WERI-Rb-1 (cell line): ENCODE data around the gene SETD3.
A peak's percentile ranks its signal among the peaks of the same experiment; 100 is the strongest.

Source experiments
- DNase-seq: peaks from one replicate; pipeline ENCODE4 v3.0.0-alpha.2; 2020
- H3K27ac ChIP-seq: fragments of 250-450 bp; sonication (Bioruptor Pico); 2 replicates; pipeline ENCODE4 v1.5.1; 2020; ENCODE audit warnings: mild to moderate bottlenecking, moderate library complexity
- H3K27me3 ChIP-seq: fragments of 250-450 bp; sonication (Bioruptor Pico); 2 replicates; pipeline ENCODE4 v1.5.1; 2021; ENCODE audit warnings: mild to moderate bottlenecking, low read depth, moderate library complexity; ENCODE audit not compliant: insufficient read depth, severe bottlenecking
- H3K36me3 ChIP-seq: fragments of 250-450 bp; sonication (Bioruptor Pico); 2 replicates; pipeline ENCODE4 v1.5.1; 2020; ENCODE audit warnings: mild to moderate bottlenecking, moderate library complexity
- H3K4me3 ChIP-seq: 2 replicates; pipeline ENCODE4 v1.5.1; 2011; ENCODE audit warnings: low read depth, mild to moderate bottlenecking, control low read depth, low read length
- H3K9me3 ChIP-seq: fragments of 250-450 bp; sonication (Bioruptor Pico); 2 replicates; pipeline ENCODE4 v1.5.1; 2021; ENCODE audit warnings: mild to moderate bottlenecking, moderate library complexity; ENCODE audit not compliant: severe bottlenecking
- CTCF ChIP-seq: IDR thresholded peaks from 2 replicates; pipeline ENCODE4 v1.5.1; 2011; ENCODE audit warnings: low read depth, mild to moderate bottlenecking, control low read depth, inconsistent platforms, low read length

The SETD3 gene

GRCh38 chr14:99479906-99480869 lies at the start of gene SETD3:
SETD3 (minus strand) TSS chr14:99480859; CDS start chr14:99465805, 15,054 bp downstream.
- H3K36me3 ChIP-seq = no peaks in the 10 kb centered on the region
- DNase-seq = peak; percentile 33
- TF ChIP-seq CTCF = no peak
- peak within 1 kb of the TSS; percentile 90 for H3K4me3 ChIP-seq
- peak within 1 kb of the TSS; percentile 84 for H3K27ac ChIP-seq
- H3K9me3 ChIP-seq = no peaks in the 10 kb centered on the region
- H3K27me3 ChIP-seq = no peaks in the 10 kb centered on the region

GRCh38 chr14:99529899-99530298 lies 49.2 kb upstream of the SETD3 start:
- no peak for DNase-seq
- 0 out of 2 replicates have a peak, but pooled peaks have one; percentile 15 for TF ChIP-seq CTCF
- no peak overlapping the region for H3K27ac ChIP-seq
- H3K9me3 ChIP-seq = no peaks in the 10 kb centered on the region
- no peak overlapping the region for H3K4me3 ChIP-seq
- H3K36me3 ChIP-seq = peaks cover 26% of the 10 kb centered on the region
- H3K27me3 ChIP-seq = no peaks in the 10 kb centered on the region

GRCh38 chr14:99527427-99528076 lies 46.9 kb upstream of the SETD3 start:
- no peak for DNase-seq
- Histone ChIP-seq H3K36me3 (peaks cover 11% of the 10 kb centered on the region), H3K27me3 (no peaks in the 10 kb centered on the region), H3K9me3 (no peaks in the 10 kb centered on the region), H3K27ac (no peak overlapping the region), H3K4me3 (no peak overlapping the region)
- TF ChIP-seq CTCF = no peak

GRCh38 chr14:99527026-99527425 lies 46.4 kb upstream of the SETD3 start:
- no peak for TF ChIP-seq CTCF
- Histone ChIP-seq H3K27ac (no peak overlapping the region), H3K36me3 (peaks cover 13% of the 10 kb centered on the region), H3K9me3 (no peaks in the 10 kb centered on the region), H3K4me3 (no peak overlapping the region), H3K27me3 (no peaks in the 10 kb centered on the region)
- DNase-seq = no peak

- Histone ChIP-seq H3K9me3 (no peaks in the 10 kb centered on the region), H3K27me3 (no peaks in the 10 kb centered on the region), H3K36me3 (peaks cover 26% of the 10 kb centered on the region), H3K4me3 (no peak overlapping the region), H3K27ac (no peak overlapping the region; the same call in 1 of the 2 replicates)
- no peak for DNase-seq
- no peak for TF ChIP-seq CTCF
Observed at GRCh38 chr14:99525699-99526080, 45.0 kb upstream of the SETD3 start.
